ENCODE measurements around the gene GALNT2.

GRCh38 chr1:230066031-230066430 is 1.0 kb upstream of the GALNT2 start:
- TF ChIP-seq POLR2AphosphoS5 (IDR thresholded peaks at IDR 0.05; ENCODE audit: borderline replicate concordance, low read depth, low read length): no peak
- TF ChIP-seq EZH2 (IDR thresholded peaks at IDR 0.05): no peak
- TF ChIP-seq FOXP2 (optimal IDR thresholded peaks at IDR 0.05; ENCODE audit: control extremely low read depth, extremely low read length, insufficient read depth): no peak
